Neuronal stem cell (in vitro differentiated cells): ENCODE results near the gene RPS6KC1.

Source experiments
- DNase-seq: peaks from one replicate; pipeline ENCODE4 v3.0.0-alpha.2; 2013; ENCODE audit warnings: low spot score
- H2AFZ ChIP-seq: one replicate; pipeline ENCODE4 v1.6.1; 2013; ENCODE audit warnings: mild to moderate bottlenecking, low read length, inconsistent platforms
- H2AK5ac ChIP-seq: 2 replicates; pipeline ENCODE4 v1.6.1; 2013; ENCODE audit warnings: low read depth, mild to moderate bottlenecking, inconsistent platforms, low read length, moderate library complexity, mixed read lengths
- H2BK120ac ChIP-seq: 2 replicates; pipeline ENCODE4 v1.6.1; 2013; ENCODE audit warnings: low read depth, mild to moderate bottlenecking, inconsistent platforms, low read length, moderate library complexity, mixed read lengths
- H2BK12ac ChIP-seq: one replicate; pipeline ENCODE4 v1.6.1; 2013; ENCODE audit warnings: low read length, inconsistent platforms
- H2BK15ac ChIP-seq: 2 replicates; pipeline ENCODE4 v1.6.1; 2013; ENCODE audit warnings: mild to moderate bottlenecking, low read length, inconsistent platforms, mixed read lengths
- H2BK5ac ChIP-seq: one replicate; pipeline ENCODE4 v1.6.1; 2013; ENCODE audit warnings: inconsistent platforms, mild to moderate bottlenecking, low read length, moderate library complexity
- H3K14ac ChIP-seq: one replicate; pipeline ENCODE4 v1.6.1; 2013; ENCODE audit warnings: low read length, inconsistent platforms
- H3K18ac ChIP-seq: 2 replicates; pipeline ENCODE4 v1.6.1; 2013; ENCODE audit warnings: low read length, inconsistent platforms
- H3K23ac ChIP-seq: 2 replicates; pipeline ENCODE4 v1.6.1; 2013; ENCODE audit warnings: low read depth, mild to moderate bottlenecking, mixed read lengths, low read length, inconsistent platforms; ENCODE audit not compliant: poor library complexity
- H3K27ac ChIP-seq: replicated peaks from 3 replicates; pipeline ENCODE4 v1.5.1; 2013; ENCODE audit warnings: low read length, inconsistent platforms
- H3K27me3 ChIP-seq, 3 experiments: 2 replicates each; pipeline ENCODE4 v1.6.1; 2013; ENCODE audit warnings: low read length in 3 of 3, mild to moderate bottlenecking in 2 of 3, inconsistent platforms in 1 of 3, low read depth in 1 of 3, mixed read lengths in 1 of 3, moderate library complexity in 1 of 3; ENCODE audit not compliant: control insufficient read depth in 3 of 3, insufficient read depth in 3 of 3
- H3K36me3 ChIP-seq, 2 donors: replicated peaks in 1 of 2; 2 replicates each; pipeline ENCODE4 v1.6.1; 2013; ENCODE audit warnings: low read length in 2 of 2; ENCODE audit not compliant: control insufficient read depth in 2 of 2, insufficient read depth in 2 of 2
- H3K4ac ChIP-seq: 2 replicates; pipeline ENCODE4 v1.6.1; 2013; ENCODE audit warnings: inconsistent platforms, mild to moderate bottlenecking, low read length, moderate library complexity
- H3K4me1 ChIP-seq, 2 donors: 1 replicate in 1 of 2; 2 replicates in 1 of 2; pipeline ENCODE4 v1.6.1; 2013; ENCODE audit warnings: low read length in 2 of 2, low read depth in 1 of 2; ENCODE audit not compliant: control insufficient read depth in 2 of 2, insufficient read depth in 1 of 2
- H3K4me2 ChIP-seq: one replicate; pipeline ENCODE4 v1.6.1; 2013; ENCODE audit warnings: mild to moderate bottlenecking, low read length, inconsistent platforms; ENCODE audit not compliant: insufficient read depth, poor library complexity, severe bottlenecking
- H3K4me3 ChIP-seq, 2 donors: 2 replicates each; pipeline ENCODE4 v1.5.1; 2013; ENCODE audit warnings: low read length in 2 of 2, mild to moderate bottlenecking in 2 of 2, inconsistent platforms in 1 of 2, moderate library complexity in 1 of 2
- H3K79me1 ChIP-seq: one replicate; pipeline ENCODE4 v1.6.1; 2013; ENCODE audit warnings: low read depth, mild to moderate bottlenecking, inconsistent platforms, low read length, moderate library complexity
- H3K9ac ChIP-seq: one replicate; pipeline ENCODE4 v1.6.1; 2013; ENCODE audit warnings: mild to moderate bottlenecking, low read depth, low read length, inconsistent platforms; ENCODE audit not compliant: poor library complexity
- H3K9me3 ChIP-seq, 2 donors: replicated peaks in 1 of 2; 2 replicates each; pipeline versions ENCODE3 to v1.6.1; 2013; ENCODE audit warnings: low read length in 2 of 2, mild to moderate bottlenecking in 2 of 2, inconsistent platforms in 1 of 2, low read depth in 1 of 2, mixed read lengths in 1 of 2, moderate library complexity in 1 of 2; ENCODE audit not compliant: control insufficient read depth in 2 of 2, insufficient read depth in 1 of 2
- H4K8ac ChIP-seq: one replicate; pipeline ENCODE4 v1.6.1; 2013; ENCODE audit warnings: low read depth, mild to moderate bottlenecking, inconsistent platforms, low read length, moderate library complexity
- H4K91ac ChIP-seq: one replicate; pipeline ENCODE4 v1.6.1; 2013; ENCODE audit warnings: low read length, low read depth, mild to moderate bottlenecking, inconsistent platforms; ENCODE audit not compliant: poor library complexity
- WGBS, 2 donors: extraction: QIAGEN DNeasy Blood & Tissue Kit; methylation state at CpG; one replicate each; pipeline ENCODE4 v1.1.7; 2013; ENCODE audit warnings: missing lambda C conversion rate in 2 of 2, mixed read lengths in 1 of 2; ENCODE audit not compliant: insufficient read length in 2 of 2, insufficient replicate concordance in 1 of 2; ENCODE audit errors: extremely low coverage in 2 of 2; 5-methylcytosine and 5-hydroxymethylcytosine counted together

The RPS6KC1 gene

GRCh38 chr1:213250446-213250845 is 199.4 kb downstream of the RPS6KC1 start:
- Histone ChIP-seq H2AK5ac (no peak overlapping the region), H3K18ac (no peak overlapping the region), H3K36me3 (no peaks in the 10 kb centered on the region), H3K4me3 (no peak overlapping the region), H3K9ac (no peak overlapping the region), H2AFZ (no peak overlapping the region), H3K23ac (no peak overlapping the region), H3K27me3 (peaks cover 0 to 2% (median 0%) of the 10 kb centered on the region in 3 experiments), H4K8ac (no peak overlapping the region), H2BK12ac (no peak overlapping the region), H3K27ac (no peak overlapping the region), H2BK15ac (no peak overlapping the region), H3K9me3 (no peaks in the 10 kb centered on the region), H3K79me1 (no peaks in the 10 kb centered on the region), H3K4me1 (peaks cover 4 to 16% of the 10 kb centered on the region in 2 donors), H4K91ac (no peak overlapping the region), H3K4ac (no peak overlapping the region), H2BK120ac (no peak overlapping the region), H2BK5ac (no peak overlapping the region), H3K4me2 (no peak overlapping the region), H3K14ac (no peak overlapping the region)
- WGBS, 2 donors, result no CpG with 5 or more reads among the region's 3 CpGs
- DNase-seq, result no peak

- Histone ChIP-seq H2BK15ac (no peak overlapping the region), H3K36me3 (no peaks in the 10 kb centered on the region), H2BK12ac (no peak overlapping the region), H3K4me3 (no peak overlapping the region), H2BK120ac (no peak overlapping the region), H3K9me3 (no peaks in the 10 kb centered on the region), H3K9ac (no peak overlapping the region), H3K4me1 (peaks cover 4 to 9% of the 10 kb centered on the region in 2 donors), H3K4me2 (no peak overlapping the region), H4K91ac (no peak overlapping the region), H3K18ac (no peak overlapping the region), H2BK5ac (no peak overlapping the region), H4K8ac (no peak overlapping the region), H3K23ac (no peak overlapping the region), H2AK5ac (no peak overlapping the region), H3K27me3 (peaks cover 0 to 2% (median 0%) of the 10 kb centered on the region in 3 experiments), H3K79me1 (no peaks in the 10 kb centered on the region), H3K4ac (no peak overlapping the region), H3K14ac (no peak overlapping the region), H2AFZ (no peak overlapping the region), H3K27ac (no peak overlapping the region)
- WGBS, 2 donors, result no CpG with 5 or more reads among the region's 2 CpGs
- DNase-seq, result no peak
Observed at GRCh38 chr1:213251972-213252371, 200.9 kb downstream of the RPS6KC1 start.

- Histone ChIP-seq H4K91ac (no peak overlapping the region), H3K4me1 (peaks cover 0 to 9% of the 10 kb centered on the region in 2 donors), H3K36me3 (no peaks in the 10 kb centered on the region), H3K4me2 (no peak overlapping the region), H3K4ac (no peak overlapping the region), H2BK15ac (no peak overlapping the region), H3K14ac (no peak overlapping the region), H3K18ac (no peak overlapping the region), H3K9ac (no peak overlapping the region), H2BK12ac (no peak overlapping the region), H3K27me3 (no peaks in the 10 kb centered on the region), H3K4me3 (no peak overlapping the region), H2BK120ac (no peak overlapping the region), H4K8ac (no peak overlapping the region), H2BK5ac (no peak overlapping the region), H2AK5ac (no peak overlapping the region), H2AFZ (no peak overlapping the region), H3K79me1 (no peaks in the 10 kb centered on the region), H3K9me3 (no peaks in the 10 kb centered on the region), H3K23ac (no peak overlapping the region), H3K27ac (no peak overlapping the region)
- no peak for DNase-seq
- WGBS, 2 donors, result no CpG with 5 or more reads among the region's 3 CpGs
Observed at GRCh38 chr1:213256438-213257087, 205.5 kb downstream of the RPS6KC1 start.

- DNase-seq, result no peak
- no peak overlapping the region for H4K8ac ChIP-seq
- no peak overlapping the region for H3K18ac ChIP-seq
- H3K4ac ChIP-seq, result no peak overlapping the region
- no peak overlapping the region for H2BK12ac ChIP-seq
- no peak overlapping the region for H2BK5ac ChIP-seq
- H4K91ac ChIP-seq, result no peak overlapping the region
- H3K14ac ChIP-seq, result no peak overlapping the region
- H2BK15ac ChIP-seq, result no peak overlapping the region
- H3K9ac ChIP-seq, result no peak overlapping the region
- no CpG with 5 or more reads among the region's 5 CpGs for WGBS, 2 donors
- no peaks in the 10 kb centered on the region for H3K27me3 ChIP-seq
- H2AFZ ChIP-seq, result no peak overlapping the region
- H3K4me2 ChIP-seq, result no peak overlapping the region
- no peak overlapping the region for H2BK120ac ChIP-seq
- peaks cover 0 to 5% of the 10 kb centered on the region in 2 donors for H3K36me3 ChIP-seq
- no peak overlapping the region for H2AK5ac ChIP-seq
- no peak overlapping the region for H3K23ac ChIP-seq
- H3K27ac ChIP-seq, result no peak overlapping the region
- H3K79me1 ChIP-seq, result no peaks in the 10 kb centered on the region
- H3K4me3 ChIP-seq, result no peak overlapping the region
- no peaks in the 10 kb centered on the region for H3K4me1 ChIP-seq
- H3K9me3 ChIP-seq, result no peaks in the 10 kb centered on the region
Observed at GRCh38 chr1:213260311-213261075, 209.5 kb downstream of the RPS6KC1 start.
